Cardiac fibroblast (primary cell): ENCODE data around the gene CD82.
A peak's percentile ranks its signal among the peaks of the same experiment; 100 is the strongest.

Experiments
- DNase-seq, 2 donors: peaks; one replicate each; pipeline versions ENCODE4 v3.0.0 to v3.0.0-alpha.2; 2010; ENCODE audit warnings: low read depth in 2 of 2
- H3K4me3 ChIP-seq, 2 donors: replicated peaks in 1 of 2; 1 replicate in 1 of 2; 2 replicates in 1 of 2; pipeline ENCODE4 v1.5.1; 2011; ENCODE audit warnings: low read depth in 2 of 2, low read length in 2 of 2, mild to moderate bottlenecking in 2 of 2, moderate library complexity in 1 of 2
- CTCF ChIP-seq: IDR thresholded peaks from one replicate; pipeline ENCODE4 v1.5.1; 2011; ENCODE audit warnings: low read depth, mild to moderate bottlenecking, low read length, inconsistent platforms

Gene CD82

GRCh38 chr11:44572436-44572835, 7.0 kb downstream of the CD82 start:
- TF ChIP-seq CTCF: no peak
- no peak for DNase-seq
- no peak overlapping the region for H3K4me3 ChIP-seq

GRCh38 chr11:44572884-44573283, 7.4 kb downstream of the CD82 start:
- no peak overlapping the region for H3K4me3 ChIP-seq
- TF ChIP-seq CTCF: no peak
- no peak for DNase-seq

- no peak for TF ChIP-seq CTCF
- H3K4me3 ChIP-seq: no peak overlapping the region
- DNase-seq: peak in 1 of 2 donors; percentile 29
These were observed 7.9 kb downstream of the CD82 start for GRCh38 chr11:44573333-44573732.

- no peak for TF ChIP-seq CTCF
- DNase-seq: peak; percentile 88 to 95
- H3K4me3 ChIP-seq: no peak overlapping the region
These were observed 9.3 kb downstream of the CD82 start for GRCh38 chr11:44574610-44575287.

- H3K4me3 ChIP-seq: no peak overlapping the region
- peak in 1 of 2 donors; percentile 69 for DNase-seq
- TF ChIP-seq CTCF: no peak
These were observed 9.8 kb downstream of the CD82 start for GRCh38 chr11:44575288-44575672.

GRCh38 chr11:44575962-44576361, 10.5 kb downstream of the CD82 start:
- TF ChIP-seq CTCF: no peak
- H3K4me3 ChIP-seq: no peak overlapping the region
- DNase-seq: no peak

GRCh38 chr11:44576656-44577055, 11.2 kb downstream of the CD82 start:
- H3K4me3 ChIP-seq: no peak overlapping the region
- TF ChIP-seq CTCF: no peak
- DNase-seq: no peak
